Fibroblast of lung (primary cell): ENCODE results near the gene CAMKMT. TPM values are rescaled to one million over a fixed set of nuclear protein-coding genes. Genes with fewer than 3 reads are reported as not detected.

Experiments used
- DNase-seq, 2 donors: peaks; one replicate each; pipeline versions ENCODE4 v3.0.0 to v3.0.0-alpha.2; 2010; ENCODE audit warnings: low read depth in 2 of 2
- H2AFZ ChIP-seq: 2 replicates; pipeline ENCODE4 v1.5.1; 2012; ENCODE audit warnings: low read length, control low read depth, inconsistent platforms
- H3K27ac ChIP-seq: 2 replicates; pipeline ENCODE4 v1.5.1; 2011; ENCODE audit warnings: low read length, control low read depth; ENCODE audit not compliant: insufficient read depth
- H3K27me3 ChIP-seq: 2 replicates; pipeline ENCODE4 v1.5.1; 2011; ENCODE audit warnings: mild to moderate bottlenecking, low read length; ENCODE audit not compliant: control insufficient read depth, insufficient read depth
- H3K36me3 ChIP-seq: 2 replicates; pipeline ENCODE4 v1.5.1; 2011; ENCODE audit warnings: low read length; ENCODE audit not compliant: control insufficient read depth, insufficient read depth
- H3K4me1 ChIP-seq: 2 replicates; pipeline ENCODE4 v1.5.1; 2011; ENCODE audit warnings: low read length; ENCODE audit not compliant: control insufficient read depth, insufficient read depth; ENCODE audit errors: extremely low read depth
- H3K4me2 ChIP-seq: 2 replicates; pipeline ENCODE4 v1.5.1; 2011; ENCODE audit warnings: low read length, control low read depth; ENCODE audit not compliant: insufficient read depth; ENCODE audit errors: extremely low read depth
- H3K4me3 ChIP-seq, 4 experiments: fragments of 200-600 bp in 1 of 4; sonication (generic) in 1 of 4; replicated peaks in 1 of 4; 2 replicates each; pipeline ENCODE4 v1.5.1; 2011 to 2016; ENCODE audit warnings: low read length in 4 of 4, low read depth in 3 of 4, mild to moderate bottlenecking in 3 of 4, control low read depth in 2 of 4, inconsistent platforms in 1 of 4, mixed read lengths in 1 of 4; ENCODE audit not compliant: insufficient read depth in 1 of 4; ENCODE audit errors: control extremely low read depth in 1 of 4
- H3K79me2 ChIP-seq: 2 replicates; pipeline ENCODE4 v1.5.1; 2012; ENCODE audit warnings: mild to moderate bottlenecking, low read length, inconsistent platforms; ENCODE audit not compliant: control insufficient read depth, insufficient read depth
- H3K9ac ChIP-seq: 2 replicates; pipeline ENCODE4 v1.5.1; 2011; ENCODE audit warnings: mild to moderate bottlenecking, low read length, control low read depth; ENCODE audit not compliant: insufficient read depth
- H3K9me3 ChIP-seq: 2 replicates; pipeline ENCODE4 v1.5.1; 2012; ENCODE audit warnings: low read depth, low read length; ENCODE audit not compliant: control insufficient read depth, insufficient read depth
- H4K20me1 ChIP-seq: 2 replicates; pipeline ENCODE4 v1.5.1; 2011; ENCODE audit warnings: low read length; ENCODE audit not compliant: control insufficient read depth, insufficient read depth; ENCODE audit errors: extremely low read depth
- CTCF ChIP-seq, 2 donors: IDR thresholded peaks in 1 of 2; conservative IDR thresholded peaks in 1 of 2; 1 replicate in 1 of 2; 2 replicates in 1 of 2; pipeline ENCODE4 v1.5.1; 2011 to 2012; ENCODE audit warnings: low read length in 2 of 2, control low read depth in 1 of 2, inconsistent platforms in 1 of 2, low read depth in 1 of 2, mild to moderate bottlenecking in 1 of 2
- EZH2 ChIP-seq: IDR thresholded peaks from 2 replicates; pipeline ENCODE4 v1.5.1; 2012; ENCODE audit warnings: low read length, control low read depth, mild to moderate bottlenecking; ENCODE audit errors: missing control alignments
- polyA plus RNA-seq, 2 donors: library from polyadenylated mRNA; depleted of rRNA in 1 of 2; stranded (reverse) in 1 of 2; unstranded in 1 of 2; fragments of >200 nt; gene quantifications; 2 replicates each; pipeline ENCODE4 v1.2.1, GENCODE V29; 2011 to 2012; ENCODE audit warnings: missing spikeins in 1 of 2
- total RNA-seq: library from RNA; depleted of rRNA; stranded (reverse); fragments of >200 nt; gene quantifications from 2 replicates; pipeline ENCODE4 v1.2.1, GENCODE V29; 2014

The CAMKMT gene
- total and polyA plus RNA-seq, 2 donors (not counting 1 experiment from before 2014, with no cell fraction given) = 7.9 to 11.6 TPM

GRCh38 chr2:44433895-44434294 is 72.1 kb downstream of the CAMKMT start:
- H3K27ac ChIP-seq = no peak overlapping the region
- H3K36me3 ChIP-seq = no peaks in the 10 kb centered on the region
- no peaks in the 10 kb centered on the region for H3K9me3 ChIP-seq
- no peak for DNase-seq
- no peaks in the 10 kb centered on the region for H4K20me1 ChIP-seq
- H2AFZ ChIP-seq = no peak overlapping the region
- H3K27me3 ChIP-seq = no peaks in the 10 kb centered on the region
- H3K79me2 ChIP-seq = no peaks in the 10 kb centered on the region
- H3K4me2 ChIP-seq = no peak overlapping the region
- H3K4me3 ChIP-seq = no peak overlapping the region
- TF ChIP-seq EZH2 (no peak), CTCF (conservative IDR thresholded peaks at IDR 0.05 in 1 of 2, IDR thresholded peaks at IDR 0.05 in 1 of 2; ENCODE audit: low read depth in 1 of 2, low read length in 2 of 2) (no peak)
- no peaks in the 10 kb centered on the region for H3K4me1 ChIP-seq
- no peak overlapping the region for H3K9ac ChIP-seq

GRCh38 chr2:44441200-44441599 is 79.5 kb downstream of the CAMKMT start:
- H3K79me2 ChIP-seq = no peaks in the 10 kb centered on the region
- H3K9me3 ChIP-seq = no peaks in the 10 kb centered on the region
- H4K20me1 ChIP-seq = no peaks in the 10 kb centered on the region
- no peak overlapping the region for H3K4me2 ChIP-seq
- no peaks in the 10 kb centered on the region for H3K4me1 ChIP-seq
- H2AFZ ChIP-seq = no peak overlapping the region
- no peak for DNase-seq
- no peak overlapping the region for H3K4me3 ChIP-seq
- H3K9ac ChIP-seq = no peak overlapping the region
- no peak overlapping the region for H3K27ac ChIP-seq
- TF ChIP-seq EZH2 = no peak
- TF ChIP-seq CTCF (conservative IDR thresholded peaks at IDR 0.05 in 1 of 2, IDR thresholded peaks at IDR 0.05 in 1 of 2; ENCODE audit: low read depth in 1 of 2, low read length in 2 of 2) = no peak
- H3K36me3 ChIP-seq = no peaks in the 10 kb centered on the region
- H3K27me3 ChIP-seq = no peaks in the 10 kb centered on the region

GRCh38 chr2:44442019-44442418 is 80.3 kb downstream of the CAMKMT start:
- Histone ChIP-seq H3K79me2 (no peaks in the 10 kb centered on the region), H3K9me3 (no peaks in the 10 kb centered on the region), H4K20me1 (no peaks in the 10 kb centered on the region), H3K4me2 (no peak overlapping the region), H3K9ac (no peak overlapping the region), H3K4me1 (no peaks in the 10 kb centered on the region), H3K27me3 (no peaks in the 10 kb centered on the region), H3K27ac (no peak overlapping the region), H3K36me3 (no peaks in the 10 kb centered on the region), H3K4me3 (no peak overlapping the region), H2AFZ (no peak overlapping the region)
- TF ChIP-seq EZH2 (no peak), CTCF (conservative IDR thresholded peaks at IDR 0.05 in 1 of 2, IDR thresholded peaks at IDR 0.05 in 1 of 2; ENCODE audit: low read depth in 1 of 2, low read length in 2 of 2) (no peak)
- peak in 1 of 2 donors; percentile 30 for DNase-seq
